GM18909 (cell line): ENCODE measurements around the gene PEX3.
"Not testable (repeated sequence)": the region's sequence is repeated elsewhere in the genome, so short reads cannot be mapped to it uniquely, and the experiment has no call there.

Experiments used
- ATAC-seq: cut with Tn5 transposase; IDR thresholded peaks from one replicate; pipeline ENCODE4 v1.9.1; 2021; ENCODE audit warnings: mild to moderate bottlenecking; ENCODE audit not compliant: unreplicated experiment, poor library complexity

The PEX3 gene

DNA sequence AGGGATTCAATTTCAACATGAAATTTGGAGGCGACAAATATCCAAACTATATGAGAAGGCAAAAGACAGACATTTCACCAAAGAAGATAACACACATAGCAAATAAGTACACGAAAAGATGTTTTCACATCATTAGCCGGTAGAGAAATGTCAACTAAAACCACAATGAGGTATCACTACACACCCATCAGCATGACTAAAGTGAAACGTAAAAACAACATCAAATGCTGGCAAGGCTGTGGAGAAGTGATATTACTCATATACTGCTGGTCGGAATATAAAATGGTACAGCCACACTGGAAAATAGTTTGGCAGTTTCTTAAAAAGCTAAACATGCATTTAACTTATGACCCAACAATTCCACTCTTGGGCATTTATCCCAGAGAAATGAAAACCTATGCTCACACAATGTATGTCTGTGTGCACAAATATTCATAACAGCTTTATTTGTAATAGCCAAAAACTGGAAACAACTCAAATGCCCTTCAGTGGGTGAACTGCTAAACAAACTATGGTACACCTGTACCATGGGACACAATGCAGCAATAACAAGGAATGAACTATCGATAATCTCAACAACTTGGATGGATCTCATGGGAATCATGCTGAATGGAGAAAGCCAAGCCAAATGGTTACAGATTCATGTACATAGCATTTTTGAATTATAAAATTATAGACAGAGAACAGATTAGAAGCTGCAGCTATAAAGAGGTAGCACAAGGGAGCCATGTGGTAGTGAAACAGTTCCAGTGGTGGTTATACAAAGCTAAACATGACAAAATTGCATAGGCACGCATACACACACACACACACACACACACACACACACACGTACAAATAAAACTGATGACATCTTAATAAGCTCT lies 8.7 kb upstream of the PEX3 start:
- ATAC-seq = no peak

DNA sequence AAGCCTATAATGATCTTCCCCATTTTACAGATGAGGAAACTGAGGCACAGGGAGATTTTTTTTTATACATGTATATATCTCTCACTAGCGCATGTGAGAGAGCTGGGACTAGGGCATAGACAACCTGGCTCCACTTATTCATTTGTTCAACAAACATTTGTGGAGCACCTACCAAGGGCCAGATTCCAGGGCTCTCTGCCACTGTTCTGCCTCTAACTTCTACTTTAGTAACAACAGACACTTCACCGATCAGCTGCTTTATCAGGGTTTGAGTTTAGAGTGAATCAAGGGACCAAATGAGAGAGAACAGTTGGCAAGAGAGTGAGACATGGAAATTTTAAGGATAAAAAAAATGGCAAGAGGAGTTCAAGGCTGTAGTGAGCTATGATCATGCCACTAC lies 7.5 kb upstream of the PEX3 start:
- no peak for ATAC-seq

DNA sequence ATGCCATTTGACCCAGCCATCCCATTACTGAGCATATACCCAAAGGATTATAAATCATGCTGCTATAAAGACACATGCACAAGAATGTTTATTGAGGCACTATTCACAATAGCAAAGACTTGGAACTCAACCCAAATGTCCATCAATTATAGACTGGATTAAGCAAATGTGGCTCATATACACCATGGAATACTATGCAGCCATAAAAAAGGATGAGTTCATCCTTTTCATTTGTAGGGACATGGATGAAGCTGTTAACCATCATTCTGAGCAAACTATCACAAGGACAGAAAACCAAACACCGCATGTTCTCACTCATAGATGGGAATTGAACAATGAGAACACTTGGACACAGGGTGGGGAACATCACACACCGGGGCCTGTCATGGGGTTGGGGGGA lies 2.7 kb upstream of the PEX3 start:
- not testable (repeated sequence) for ATAC-seq

DNA sequence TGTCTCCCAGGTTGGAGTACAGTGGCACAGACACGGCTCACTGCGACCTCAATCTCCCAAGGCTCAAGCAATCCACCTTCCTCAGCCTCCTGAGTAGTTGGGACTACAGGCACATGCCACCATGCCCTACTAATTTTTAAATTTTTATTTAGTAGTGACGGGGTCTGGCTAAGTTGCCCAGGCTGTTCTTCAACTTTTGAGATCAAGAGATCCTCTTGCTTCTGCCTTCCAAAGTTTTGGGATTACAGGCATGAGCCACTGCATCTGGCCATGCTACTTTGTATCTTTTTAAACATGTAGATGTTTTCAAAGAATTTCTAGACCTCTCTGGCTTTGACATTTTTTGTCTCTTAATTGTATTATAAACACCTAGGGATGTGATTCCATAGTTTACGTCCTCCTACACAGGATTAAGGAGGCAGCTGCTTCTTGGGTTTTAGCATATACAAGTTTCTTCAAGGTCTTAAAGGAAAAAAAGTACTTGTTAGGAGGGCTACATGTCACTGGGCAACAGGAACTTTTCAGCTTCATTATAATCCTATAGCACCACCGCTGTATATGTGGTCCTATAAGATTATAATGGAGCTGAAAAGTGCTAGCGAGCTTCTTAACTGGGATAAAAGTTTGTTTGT lies 1.4 kb upstream of the PEX3 start:
- ATAC-seq = no peak

DNA sequence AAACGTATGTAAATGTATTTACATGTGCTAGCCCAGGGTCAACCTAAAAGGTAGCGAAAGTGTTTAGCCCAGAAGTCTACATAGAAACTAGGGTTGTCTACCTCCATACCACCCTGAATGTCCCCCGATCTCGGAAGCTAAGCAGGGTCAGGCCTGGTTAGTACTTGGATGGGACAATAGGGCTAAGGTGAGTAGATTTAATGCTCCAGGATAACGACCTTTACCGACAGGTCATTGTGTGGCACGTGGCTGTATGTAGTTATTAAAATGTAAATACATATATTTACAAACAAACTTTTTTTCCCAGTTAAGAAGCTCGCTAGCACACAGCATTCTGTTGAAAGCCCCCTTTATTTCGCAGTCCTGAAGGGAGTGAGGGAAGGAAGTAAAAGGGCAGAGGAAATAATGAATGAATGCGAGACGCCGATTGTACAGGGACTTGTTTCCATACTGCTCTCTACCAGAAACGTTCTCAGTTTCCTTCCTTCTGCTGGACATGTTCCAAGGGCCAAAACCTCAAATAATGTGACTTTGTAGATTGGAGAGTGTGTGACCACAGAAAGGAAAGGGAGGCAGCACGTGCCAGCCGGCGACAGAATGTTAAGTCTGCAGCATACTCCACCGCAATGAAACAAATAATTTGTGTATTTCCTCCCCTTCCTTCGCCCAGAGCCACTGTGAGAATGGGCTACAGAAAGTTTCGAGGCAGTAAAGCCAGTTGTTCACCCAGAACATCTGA lies 722 bp upstream of the PEX3 start:
- ATAC-seq = peak; percentile 3

DNA sequence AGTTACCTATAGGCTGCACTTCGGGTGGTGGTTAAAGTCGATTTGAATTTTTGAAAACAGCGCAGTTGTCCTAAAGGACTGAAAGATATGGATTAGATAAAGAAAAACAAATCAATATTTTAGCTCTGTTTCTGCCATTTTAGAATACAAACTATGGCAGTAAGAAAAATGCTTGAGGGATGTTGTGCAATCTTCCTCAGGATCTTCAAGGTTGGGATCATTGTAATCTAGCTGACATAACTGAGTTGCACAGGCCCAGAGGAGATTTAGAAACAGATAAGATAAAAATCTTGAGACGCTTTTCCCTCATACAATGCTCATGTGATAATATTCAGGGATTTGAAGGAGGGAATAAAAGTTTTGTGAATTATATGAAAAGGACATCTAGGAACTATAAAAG lies 926 bp downstream of the PEX3 start:
- no peak for ATAC-seq

DNA sequence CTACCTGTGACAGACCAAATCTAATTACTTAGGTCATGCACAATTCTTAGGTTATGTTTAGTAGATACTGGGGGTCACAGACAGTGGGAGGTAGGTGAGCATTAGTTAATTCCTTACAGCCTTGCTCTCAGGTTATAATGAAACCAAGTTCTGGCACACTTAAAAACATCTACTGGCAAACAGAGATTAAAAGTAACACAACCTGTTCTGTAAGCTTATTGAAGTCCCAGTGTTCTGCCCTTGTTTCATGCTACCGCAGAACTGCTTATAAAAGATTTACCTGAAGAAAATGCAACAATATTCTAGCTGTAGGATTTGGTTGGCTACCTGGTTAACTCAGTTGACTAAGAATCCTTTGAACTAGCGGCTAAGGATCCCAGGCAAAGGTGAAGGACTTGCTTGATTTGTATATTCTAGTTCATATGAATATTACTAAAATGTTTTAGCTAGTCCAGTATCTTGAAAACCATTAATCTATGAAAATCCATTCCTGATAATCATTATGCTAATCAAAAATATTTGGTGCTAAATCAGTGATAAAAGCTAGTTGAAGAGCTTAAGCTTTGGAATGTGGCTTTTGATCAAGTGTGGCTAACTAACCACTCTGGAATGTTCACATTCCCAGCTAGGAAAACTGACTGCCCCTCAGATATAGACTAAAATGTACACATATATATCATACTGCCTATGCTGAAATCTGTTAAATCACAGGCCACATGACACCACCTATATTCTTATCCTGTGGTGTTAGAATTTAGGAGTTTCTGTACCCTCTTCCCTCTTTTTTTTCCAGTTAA lies 7.2 kb downstream of the PEX3 start:
- ATAC-seq = no peak

DNA sequence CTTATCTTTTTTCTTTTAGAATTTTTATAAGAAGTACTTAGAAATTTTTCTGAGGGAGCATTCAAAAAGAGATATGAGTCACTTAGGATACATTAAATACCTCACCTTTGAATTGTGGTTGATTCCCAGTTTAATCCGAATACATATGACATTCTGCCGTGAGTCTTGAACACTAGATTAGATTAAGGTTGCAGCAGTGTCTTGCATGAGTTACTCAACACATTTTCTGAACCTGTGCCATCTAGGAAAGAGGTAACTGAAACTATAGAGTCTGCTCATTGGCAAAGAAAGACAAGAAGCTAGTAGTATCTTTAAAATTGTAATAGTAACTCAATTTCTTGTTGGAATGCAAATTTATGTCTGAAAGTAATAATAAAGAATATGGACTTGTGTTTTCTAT lies 14.9 kb downstream of the PEX3 start:
- ATAC-seq = no peak

DNA sequence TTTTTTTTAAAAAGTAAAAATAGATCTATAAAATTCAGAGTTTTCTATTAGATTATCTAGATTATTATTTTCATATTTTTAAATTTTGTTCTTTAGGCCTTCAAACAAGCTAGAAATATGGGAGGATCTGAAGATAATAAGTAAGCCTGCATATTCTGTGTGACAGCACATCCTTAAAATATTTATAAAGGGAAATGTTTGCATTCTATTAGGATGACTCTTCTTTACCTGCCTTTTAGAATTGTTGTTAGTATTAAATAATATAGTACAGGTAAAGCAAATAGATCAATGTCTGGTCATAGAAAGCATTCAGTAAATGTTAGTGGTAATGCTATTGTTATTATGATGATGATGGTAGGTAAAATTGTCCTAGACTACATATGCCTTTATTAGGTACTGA lies 17.4 kb downstream of the PEX3 start:
- ATAC-seq = no peak

DNA sequence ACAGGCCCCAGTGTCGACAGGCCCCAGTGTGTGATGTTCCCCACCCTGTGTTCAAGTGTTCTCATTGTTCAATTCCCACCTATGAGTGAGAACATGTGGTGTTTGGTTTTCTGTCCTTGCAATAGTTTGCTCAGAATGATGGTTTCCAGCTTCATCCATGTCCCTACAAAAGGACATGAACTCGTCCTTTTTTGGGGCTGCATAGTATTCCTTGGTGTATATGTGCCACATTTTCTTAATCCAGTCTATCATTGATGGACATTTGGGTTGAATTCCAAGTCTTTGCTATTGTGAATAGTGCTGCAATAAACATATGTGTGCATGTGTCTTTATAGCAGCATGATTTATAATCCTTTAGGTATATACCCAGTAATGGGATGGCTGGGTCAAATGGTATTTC lies 18.2 kb downstream of the PEX3 start:
- ATAC-seq = not testable (repeated sequence)

DNA sequence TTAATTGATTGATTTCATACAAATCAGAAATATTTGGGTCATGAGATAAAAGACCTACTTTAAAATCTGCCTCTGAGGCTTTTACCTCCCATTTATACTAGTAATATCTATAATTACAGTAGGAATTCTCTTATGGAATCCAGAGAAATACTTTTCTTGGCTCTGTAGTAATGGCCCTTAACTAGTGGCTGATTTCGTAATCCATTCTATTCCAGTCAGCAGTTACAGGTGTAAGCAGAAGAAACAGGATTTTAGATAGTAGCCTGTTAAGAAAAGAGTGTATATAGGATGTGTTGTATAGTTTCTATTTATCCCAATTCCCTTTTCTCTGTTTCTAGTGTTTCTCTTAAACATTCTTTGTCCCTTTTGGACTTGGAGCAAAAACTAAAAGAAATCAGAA lies 21.2 kb downstream of the PEX3 start:
- no peak for ATAC-seq

DNA sequence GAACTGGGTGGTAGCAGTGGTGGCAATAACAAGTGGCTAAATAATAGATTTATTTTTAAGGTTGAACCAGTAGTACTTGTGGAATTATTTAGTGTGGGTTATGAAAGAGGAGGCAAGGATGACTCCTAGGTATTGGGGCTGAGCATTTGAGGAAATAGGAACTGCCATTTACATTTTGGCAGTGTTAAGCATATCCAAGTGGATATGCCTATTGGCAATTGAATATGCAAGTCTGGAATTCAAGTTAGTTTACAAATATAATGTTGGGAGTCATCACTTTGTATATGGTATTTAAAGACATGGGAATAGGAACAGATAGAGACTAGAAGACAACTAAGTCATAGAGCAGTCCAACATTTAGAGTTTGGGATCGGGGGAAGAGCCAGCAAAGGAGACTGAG lies 25.9 kb downstream of the PEX3 start:
- no peak for ATAC-seq

DNA sequence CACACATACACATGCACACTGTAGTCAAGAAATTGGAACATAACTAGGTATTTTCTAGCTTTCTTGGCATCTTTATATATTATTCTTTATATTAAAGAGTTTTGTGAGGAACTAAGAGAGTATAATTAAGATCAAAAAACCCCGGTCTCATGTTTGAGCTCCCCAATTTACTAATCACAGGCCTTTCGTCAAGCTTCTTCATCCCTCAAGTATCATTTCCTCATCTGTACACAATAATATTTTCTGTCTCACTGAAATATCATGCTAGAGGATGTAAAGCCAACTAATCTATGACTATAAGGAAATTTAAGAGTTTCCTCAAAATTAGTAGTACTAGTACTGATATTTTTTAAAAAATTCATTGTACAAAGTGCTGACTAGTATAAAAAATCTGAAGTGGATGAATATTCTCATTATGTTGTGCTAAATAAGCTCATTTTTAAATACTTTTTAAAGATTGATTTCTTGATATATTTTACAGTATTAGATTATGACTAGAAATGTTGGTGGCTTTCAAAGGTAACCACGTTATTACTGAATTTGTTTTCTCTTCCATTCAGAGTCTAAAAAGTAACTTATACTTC lies 28.0 kb downstream of the PEX3 start:
- ATAC-seq = peak; percentile 44

DNA sequence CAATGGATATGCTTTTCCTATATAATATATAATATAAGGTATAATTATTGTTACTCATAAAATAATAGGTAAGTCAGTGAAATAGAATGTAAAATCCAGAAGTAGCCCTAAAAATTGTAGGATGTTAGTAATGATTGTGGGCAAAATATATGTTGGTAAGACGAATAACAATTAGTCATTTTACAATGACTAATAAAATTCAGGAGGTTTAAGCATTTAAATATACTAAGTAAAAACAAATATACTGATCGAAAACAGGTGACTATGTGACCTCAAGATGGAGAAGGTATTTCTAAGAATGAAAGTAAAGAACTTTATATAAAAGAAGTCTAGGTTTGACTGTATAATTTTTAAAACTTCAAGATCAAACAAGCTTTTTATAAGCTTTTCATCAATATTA lies 32.0 kb downstream of the PEX3 start:
- ATAC-seq = no peak

DNA sequence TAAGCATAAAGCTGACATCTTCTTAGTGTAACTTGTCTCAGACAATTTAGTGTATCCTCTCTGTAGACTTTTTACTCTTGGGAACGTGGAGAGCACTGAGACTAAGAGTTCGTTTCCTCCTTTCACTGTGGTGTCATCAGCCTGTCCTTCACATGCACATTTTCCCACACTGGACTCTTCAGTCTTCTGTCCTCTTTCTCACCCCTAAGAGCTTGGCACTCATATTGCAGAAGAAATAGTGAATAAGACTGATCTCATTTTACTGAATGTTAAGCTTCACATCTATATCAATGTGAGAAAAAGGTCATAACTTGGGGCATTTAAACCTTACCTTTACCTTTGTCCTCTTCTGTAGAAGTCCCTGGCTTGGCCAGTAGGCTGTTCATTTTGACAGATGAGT lies 35.4 kb downstream of the PEX3 start:
- ATAC-seq = no peak

DNA sequence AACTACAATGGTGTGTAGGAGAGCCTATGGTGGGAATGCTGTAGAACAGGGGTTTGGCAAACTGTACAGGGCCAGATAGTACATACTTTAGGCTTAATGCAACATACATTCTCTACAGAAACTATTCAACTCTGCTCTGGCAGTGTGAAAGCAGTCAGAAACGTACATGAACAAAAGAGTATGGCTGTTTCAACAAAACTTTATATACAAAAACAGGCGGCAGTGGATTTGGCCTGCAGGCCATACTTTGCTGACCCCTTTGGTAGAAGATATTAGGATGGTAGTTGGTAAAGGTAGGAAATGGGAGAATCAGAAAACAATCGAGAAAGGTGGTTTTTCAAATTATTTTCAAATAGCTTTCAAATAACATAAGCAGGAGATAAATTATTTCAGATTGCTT lies 36.1 kb downstream of the PEX3 start:
- no peak for ATAC-seq

DNA sequence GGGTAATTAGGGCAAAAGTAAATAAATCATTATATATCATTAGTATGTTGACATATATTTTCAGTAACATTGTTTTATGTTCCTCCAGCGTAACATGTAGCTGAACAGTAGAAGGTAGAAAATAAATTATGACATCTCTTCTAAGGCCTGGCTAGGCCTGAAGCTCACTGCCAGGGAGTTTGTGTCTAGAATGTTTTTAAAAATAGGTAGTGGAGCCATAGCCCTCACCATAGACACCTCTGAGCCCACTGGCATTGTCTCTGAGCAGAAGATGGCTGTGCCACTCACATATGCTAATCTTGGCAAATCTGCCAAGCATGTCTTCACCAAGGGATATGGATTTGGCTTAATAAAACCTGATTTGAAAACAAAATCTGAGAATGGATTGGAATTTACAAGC lies 39.6 kb downstream of the PEX3 start:
- ATAC-seq = no peak

DNA sequence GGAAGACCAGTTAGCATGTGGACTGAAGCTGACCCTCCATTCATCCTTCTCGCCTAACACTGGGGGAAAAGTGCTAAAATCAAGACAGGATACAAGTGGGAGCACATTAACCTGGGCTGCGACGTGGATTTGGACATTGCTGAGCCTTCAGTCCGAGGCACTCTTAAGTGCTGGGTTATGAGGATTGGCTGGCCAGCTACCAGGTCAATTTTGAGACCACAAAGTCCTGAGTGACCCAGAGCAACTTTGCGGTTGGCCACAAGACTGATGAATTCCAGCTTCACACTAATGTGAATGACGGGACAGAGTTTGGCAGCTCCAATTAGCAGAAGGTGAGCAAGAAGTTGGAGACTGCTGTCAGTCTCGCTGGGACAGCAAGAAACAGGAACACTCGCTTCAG lies 40.2 kb downstream of the PEX3 start:
- ATAC-seq = no peak

DNA sequence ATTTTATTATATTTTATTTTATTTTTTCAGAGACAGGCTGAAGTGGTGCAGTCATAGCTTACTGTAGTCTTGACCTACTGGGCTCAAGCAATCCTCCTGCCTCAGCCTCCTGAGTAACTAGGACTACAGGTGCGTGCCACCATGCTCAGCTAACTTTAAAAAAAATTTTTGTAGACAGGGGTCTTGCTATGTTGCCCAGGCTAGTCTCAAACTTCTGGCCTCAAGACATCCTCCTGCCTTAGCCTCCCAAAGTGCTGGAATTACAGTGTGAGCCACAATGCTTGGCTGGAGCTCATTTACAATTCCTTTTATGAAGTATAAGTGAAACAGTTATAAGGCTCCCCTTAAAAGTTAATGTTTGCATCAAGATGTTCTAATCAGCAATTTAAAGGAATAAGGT lies 46.4 kb downstream of the PEX3 start:
- no peak for ATAC-seq

DNA sequence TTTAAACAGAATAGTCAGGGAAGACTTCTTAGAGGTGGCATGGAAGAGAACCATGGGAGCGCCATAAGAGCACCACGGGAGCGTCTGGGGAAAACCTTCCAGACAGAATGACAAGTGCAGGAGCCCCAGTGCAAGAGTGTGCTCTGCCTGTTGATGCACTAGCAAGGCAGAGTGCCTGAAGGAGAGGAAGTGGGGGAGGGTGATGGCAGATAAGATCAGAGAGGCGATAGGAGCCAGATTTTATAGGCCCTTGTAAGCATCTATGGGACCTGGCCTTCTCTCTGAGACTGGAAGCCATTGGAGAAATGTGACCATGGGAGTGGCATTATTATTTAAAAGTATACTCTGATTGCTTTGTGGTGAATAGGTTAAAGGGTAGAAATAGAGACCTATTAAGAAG lies 47.8 kb downstream of the PEX3 start:
- ATAC-seq = no peak
